Body of pancreas (tissue), 4 donors: ENCODE measurements around the gene POLL.

ENCODE experiments used
- CTCF ChIP-seq, 7 experiments: fragments of 450-650 bp in 4 of 7; fragments of 200-600 bp in 3 of 7; sonication (generic) in 3 of 7; IDR thresholded peaks; one replicate each; pipeline ENCODE4 v1.5.1; 2016 to 2019; ENCODE audit warnings: antibody characterized with exemption in 7 of 7
- POLR2A ChIP-seq, 3 donors: fragments of 450-650 bp; IDR thresholded peaks; one replicate each; pipeline ENCODE4 v1.6.1; 2016; ENCODE audit warnings: antibody characterized with exemption in 3 of 3, mild to moderate bottlenecking in 2 of 3

DNA sequence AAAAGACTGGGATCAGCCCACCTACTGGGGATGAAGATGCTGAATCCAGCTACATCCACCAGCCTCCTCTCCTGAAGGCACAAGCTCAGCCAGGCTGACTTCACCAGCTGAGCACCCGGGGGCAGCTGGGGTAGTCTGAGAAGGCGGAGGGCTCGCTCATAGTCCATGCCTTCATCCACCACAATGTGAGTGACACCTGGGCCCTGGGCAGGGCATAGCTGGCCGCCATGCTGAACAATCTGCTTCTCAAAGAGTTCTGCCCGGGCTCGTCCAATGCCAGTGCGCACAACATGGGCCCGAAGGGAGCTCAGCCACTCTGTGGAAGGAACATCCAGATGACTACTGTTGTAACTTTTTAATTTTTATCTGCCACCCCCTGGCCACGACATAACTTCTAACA is 2.2 kb downstream of the POLL start:
- no peak for TF ChIP-seq CTCF (IDR thresholded peaks at IDR 0.05)
- TF ChIP-seq POLR2A (IDR thresholded peaks at IDR 0.05), result no peak
